Measurements from ENCODE around the gene CST6.

GRCh38 chr11:66020212-66020611, 8.4 kb downstream of the CST6 start:
- TF ChIP-seq EZH2phosphoT487 (IDR thresholded peaks at IDR 0.05; ENCODE audit: low read depth): no peak
- TF ChIP-seq CTCF (IDR thresholded peaks at IDR 0.05; ENCODE audit: low read depth, low read length): no peak

Data from OCI-LY3 (cell line).